GM18861 (cell line): ENCODE data around the gene ACER2.

Experiments used
- ATAC-seq: cut with Tn5 transposase; IDR thresholded peaks from one replicate; pipeline ENCODE4 v1.9.1; 2021; ENCODE audit not compliant: unreplicated experiment

The ACER2 gene

GRCh38 chr9:19481971-19482404, 73.2 kb downstream of the ACER2 start:
- ATAC-seq = no peak

DNA sequence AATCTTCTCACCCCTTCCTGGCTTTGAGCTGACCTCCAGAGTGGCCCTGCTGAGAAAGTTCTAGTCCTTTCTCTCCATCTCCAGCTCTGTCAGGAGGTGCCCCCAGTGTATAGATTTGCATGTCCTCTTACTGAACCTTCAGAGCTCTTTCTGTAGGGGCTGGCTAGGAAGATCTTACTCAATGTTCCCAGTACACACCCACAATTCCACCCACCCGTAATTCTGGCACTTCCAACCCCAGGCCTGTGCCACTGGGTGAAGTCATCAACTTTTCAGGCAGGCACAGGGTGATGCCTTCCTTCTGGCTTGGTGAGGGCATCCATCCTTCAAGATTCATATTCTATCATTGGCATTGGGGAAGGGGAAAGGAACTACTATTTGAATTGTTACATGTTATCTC, 75.9 kb downstream of the ACER2 start:
- ATAC-seq = no peak

- no peak for ATAC-seq
These were observed 76.4 kb downstream of the ACER2 start for GRCh38 chr9:19485193-19485592.

DNA sequence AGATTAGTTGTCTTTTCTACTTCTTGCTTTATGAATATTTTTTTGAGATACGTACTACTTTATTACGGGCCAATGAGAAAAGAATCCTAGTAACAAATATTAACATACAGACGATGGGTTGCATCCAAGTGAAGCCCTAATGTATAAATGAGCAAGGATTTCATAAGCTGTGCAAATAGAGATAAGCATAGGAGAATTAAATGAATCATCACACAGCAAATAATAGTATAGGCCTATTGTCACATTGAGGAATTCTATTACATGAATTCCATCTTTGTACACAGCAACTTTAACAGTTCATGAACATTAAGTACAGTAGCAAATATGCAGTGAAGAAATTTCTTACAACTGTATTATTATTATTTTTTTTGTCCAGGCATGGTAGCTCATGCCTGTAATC, 78.0 kb downstream of the ACER2 start:
- no peak for ATAC-seq

GRCh38 chr9:19488721-19489120, 79.9 kb downstream of the ACER2 start:
- no peak for ATAC-seq

- ATAC-seq = no peak
These were observed 81.5 kb downstream of the ACER2 start for GRCh38 chr9:19490269-19490668.

GRCh38 chr9:19490828-19491227, 82.0 kb downstream of the ACER2 start:
- no peak for ATAC-seq

- ATAC-seq = peak; percentile 9
These were observed 84.0 kb downstream of the ACER2 start for GRCh38 chr9:19492775-19493173.

DNA sequence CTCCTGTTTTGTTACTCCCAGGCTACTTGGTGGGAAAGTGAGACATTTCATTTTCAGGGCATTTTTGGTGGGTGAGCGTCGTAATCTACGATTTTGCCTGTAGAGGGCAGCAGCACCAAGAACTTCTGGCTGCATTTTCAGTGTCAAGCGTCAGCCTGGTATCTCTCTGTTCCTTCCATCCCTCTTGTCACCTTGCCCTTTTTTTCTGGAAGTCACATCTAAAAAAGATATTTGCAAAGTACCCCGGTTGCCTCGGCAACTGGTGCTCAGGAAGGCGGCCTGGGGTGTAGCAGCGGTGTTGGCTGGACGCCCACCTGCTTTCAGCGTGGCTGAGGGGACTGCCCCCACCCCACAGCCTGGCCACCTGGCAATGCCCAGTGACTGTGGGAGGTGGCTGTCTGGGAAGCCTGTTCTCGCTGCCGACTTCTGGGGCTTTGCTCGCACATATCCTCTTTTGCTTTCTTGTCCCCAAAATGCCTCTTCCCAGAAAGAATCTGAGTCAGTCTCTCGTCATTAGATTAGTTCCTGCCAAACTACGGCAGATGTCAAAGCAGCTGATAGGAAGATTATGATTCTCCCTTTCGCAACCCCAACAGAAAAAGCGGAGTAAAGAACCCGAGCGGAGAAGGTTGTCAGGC, 84.5 kb downstream of the ACER2 start:
- peak; percentile 74 for ATAC-seq

- ATAC-seq = no peak
These were observed 85.1 kb downstream of the ACER2 start for GRCh38 chr9:19493876-19494275.

- no peak for ATAC-seq
These were observed 86.6 kb downstream of the ACER2 start for GRCh38 chr9:19495186-19496028.

DNA sequence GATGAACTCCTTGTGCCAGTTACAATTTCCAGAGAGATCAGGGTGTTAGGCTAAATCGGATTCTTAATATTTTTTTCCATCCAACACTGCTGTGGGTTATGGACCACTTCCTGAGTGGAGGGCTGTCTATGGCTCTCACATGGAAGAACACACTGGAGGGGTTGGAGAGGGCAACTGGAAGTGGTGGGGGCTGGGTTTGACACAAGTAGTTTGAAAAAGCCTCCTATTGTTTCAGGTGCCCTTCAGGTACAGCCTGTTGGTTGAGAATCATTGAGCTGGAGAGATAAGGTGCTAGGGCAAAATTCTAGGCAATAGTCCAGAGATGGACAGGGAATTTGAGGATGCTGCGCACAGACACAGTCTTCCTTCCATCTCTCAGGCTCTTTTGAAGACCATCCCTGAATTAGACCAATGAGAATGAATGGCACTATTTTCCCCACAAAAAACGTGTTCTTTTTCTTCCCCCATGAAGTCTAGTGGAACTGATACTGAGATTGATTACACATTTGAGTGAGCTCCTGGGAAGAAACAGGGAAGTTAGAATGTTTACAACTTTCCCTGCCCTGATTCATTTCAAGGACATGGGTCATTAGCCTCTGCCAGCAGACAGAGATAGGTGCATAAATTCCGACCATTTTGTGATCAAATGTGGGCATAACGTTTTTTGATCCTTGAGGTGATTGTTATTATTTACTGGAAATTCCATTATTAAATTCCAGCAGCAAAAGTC, 87.7 kb downstream of the ACER2 start:
- no peak for ATAC-seq

DNA sequence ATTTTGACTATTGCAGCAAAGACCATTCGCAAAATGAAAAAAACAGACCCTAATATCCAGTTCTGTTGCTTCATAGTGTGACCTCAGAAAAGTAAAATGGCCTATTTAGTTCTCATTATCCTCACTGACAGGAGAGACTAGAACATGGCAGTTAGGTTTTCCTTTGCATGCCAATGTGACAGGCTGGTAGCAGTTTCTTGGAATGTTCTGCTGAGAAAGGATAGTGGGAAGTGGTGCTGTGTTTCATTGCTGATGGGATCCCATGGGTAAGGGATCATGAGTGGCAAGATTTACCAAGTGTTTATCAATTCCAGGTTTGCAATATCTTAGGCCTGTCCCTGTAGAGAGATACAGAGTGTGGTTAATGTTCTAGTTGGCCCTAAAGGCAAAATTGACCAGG, 88.5 kb downstream of the ACER2 start:
- no peak for ATAC-seq

DNA sequence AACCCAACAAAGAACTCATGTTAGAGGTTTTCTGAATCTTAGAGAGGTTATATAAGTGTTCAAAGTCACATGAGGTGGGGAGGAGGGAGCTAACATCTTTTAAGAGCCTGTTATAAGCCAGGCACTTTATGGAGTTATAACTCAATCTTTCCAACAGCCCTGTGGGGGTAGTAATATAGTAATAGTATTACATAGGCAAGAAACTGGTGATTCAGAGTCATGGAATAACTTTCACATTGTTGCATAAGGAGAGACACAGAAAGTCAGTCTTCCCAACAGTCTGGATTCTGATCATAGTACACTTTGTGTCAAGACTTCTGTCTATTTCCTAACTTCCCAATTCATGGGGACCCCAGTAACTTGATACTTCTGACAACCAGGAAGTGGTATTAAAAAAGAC, 89.2 kb downstream of the ACER2 start:
- no peak for ATAC-seq
